Kidney (tissue), 14 donors: Measurements from ENCODE around the gene CD59. TPM values are rescaled to one million over a fixed set of nuclear protein-coding genes. Genes with fewer than 3 reads are reported as not detected.

Experiments used
- DNase-seq, 5 donors: peaks; one replicate each; pipeline ENCODE4 v3.0.0-alpha.2; 2013 to 2020
- FAIRE-seq: peaks from 2 replicates; lab custom pipeline; 2012; peaks lifted over from hg19 to GRCh38; lab: Jason Lieb, UNC
- H3K27ac ChIP-seq, 2 donors: one replicate each; pipeline ENCODE4 v1.7.0; 2013; ENCODE audit warnings: low read depth in 2 of 2, low read length in 2 of 2, inconsistent platforms in 1 of 2
- H3K27me3 ChIP-seq: one replicate; pipeline ENCODE4 v1.7.1; 2013; ENCODE audit warnings: low read length, inconsistent platforms; ENCODE audit not compliant: control insufficient read depth, insufficient read depth
- H3K36me3 ChIP-seq, 3 donors: one replicate each; pipeline versions ENCODE4 v1.7.0 to v1.7.1; 2013; ENCODE audit warnings: low read length in 3 of 3, control low read depth in 1 of 3, inconsistent platforms in 1 of 3; ENCODE audit not compliant: insufficient read depth in 3 of 3, control insufficient read depth in 2 of 3
- H3K4me1 ChIP-seq, 3 donors: one replicate each; pipeline versions ENCODE4 v1.7.0 to v1.7.1; 2013; ENCODE audit warnings: low read length in 3 of 3, inconsistent platforms in 1 of 3, low read depth in 1 of 3; ENCODE audit not compliant: control insufficient read depth in 2 of 3, insufficient read depth in 2 of 3
- H3K4me3 ChIP-seq, 3 donors: one replicate each; pipeline versions ENCODE4 v1.7.0 to v1.8.1; 2013; ENCODE audit warnings: low read length in 3 of 3, control low read depth in 1 of 3, inconsistent platforms in 1 of 3
- H3K9ac ChIP-seq, 3 donors: one replicate each; pipeline versions ENCODE4 v1.7.0 to v1.7.1; 2013; ENCODE audit warnings: low read length in 3 of 3, control low read depth in 1 of 3, inconsistent platforms in 1 of 3
- H3K9me3 ChIP-seq, 3 donors: one replicate each; pipeline versions ENCODE4 v1.7.0 to v1.7.1; 2013; ENCODE audit warnings: low read length in 3 of 3, control low read depth in 1 of 3, inconsistent platforms in 1 of 3; ENCODE audit not compliant: control insufficient read depth in 2 of 3, insufficient read depth in 1 of 3
- CTCF ChIP-seq: IDR thresholded peaks from 3 replicates; pipeline ENCODE4 v1.5.1; 2012; ENCODE audit warnings: mild to moderate bottlenecking, moderate library complexity, borderline replicate concordance; ENCODE audit not compliant: insufficient read depth; ENCODE audit errors: extremely low read depth
- intact Hi-C: fragments of 100-400 bp; cut with DNase I; formaldehyde crosslinking; loops from one replicate; pipeline ENCODE4 v1.11.1; 2022
- polyA plus RNA-seq: library from polyadenylated mRNA; stranded (reverse); fragments of 350-450 nt; fragmentation: Illumina TruSeq; extraction: RNeasy Lipid Tissue Mini Kit (QIAGEN cat#74804); gene quantifications from one replicate; pipeline ENCODE4 v1.2.3, GENCODE V29; 2014; ENCODE audit warnings: low read depth, low replicate concordance; ENCODE audit not compliant: insufficient read depth
- total RNA-seq: library from RNA; stranded (reverse); fragmentation: NEBNext Ultra II Directional; extraction: Animal tissue kit (Norgen Biotek cat#: 25700); gene quantifications from one replicate; pipeline ENCODE4 v1.2.1, GENCODE V29; 2021
- donor health status: control.
- donor health status: control.
- donor health status: control.
- donor health status: control.
- donor health status: control.
- donor health status: DM: yes; HTN: yes; CAD: no.
- donor health status: Normal renal cell carcinoma (clear cell type).

The CD59 gene
- total and polyA plus RNA-seq, 2 donors from 2014 or later = 559 to 1,010 TPM

GRCh38 chr11:33703788-33704187, 32.4 kb downstream of the CD59 start:
- Histone ChIP-seq H3K4me3 (peak overlapping the region in 1 of 3 donors; percentile 7), H3K9me3 (no peaks in the 10 kb centered on the region), H3K27ac (peak overlapping the region; percentile 88 to 91), H3K36me3 (peaks cover 0 to 14% (median 3%) of the 10 kb centered on the region in 3 donors), H3K9ac (peak overlapping the region in 1 of 3 donors; percentile 37), H3K4me1 (peaks cover 6 to 59% (median 30%) of the 10 kb centered on the region in 3 donors), H3K27me3 (no peaks in the 10 kb centered on the region)
- TF ChIP-seq CTCF = no peak
- no peak for FAIRE-seq
- DNase-seq = peak in 1 of 5 donors; percentile 79
- intact Hi-C loops = no loop called here

GRCh38 chr11:33703234-33703633, 33.0 kb downstream of the CD59 start:
- Histone ChIP-seq H3K27me3 (no peaks in the 10 kb centered on the region), H3K4me1 (peaks cover 6 to 59% (median 30%) of the 10 kb centered on the region in 3 donors), H3K4me3 (no peak overlapping the region), H3K9me3 (no peaks in the 10 kb centered on the region), H3K27ac (peak overlapping the region; percentile 88 to 91), H3K36me3 (peaks cover 0 to 11% (median 3%) of the 10 kb centered on the region in 3 donors), H3K9ac (peak overlapping the region in 1 of 3 donors; percentile 37)
- TF ChIP-seq CTCF = no peak
- peak in 1 of 5 donors; percentile 25 for DNase-seq
- intact Hi-C loops = no loop called here
- no peak for FAIRE-seq

- no peak for FAIRE-seq
- intact Hi-C loops = no loop called here
These were observed 34.7 kb downstream of the CD59 start for GRCh38 chr11:33701302-33702230.

More at GRCh38 chr11:33701302-33702230, 34.7 kb downstream of the CD59 start:
- no peak for TF ChIP-seq CTCF
- peaks cover 0 to under 1% (median 0%) of the 10 kb centered on the region in 3 donors for H3K36me3 ChIP-seq
- peak overlapping the region; percentile 49 to 58 (median 56) for H3K4me3 ChIP-seq
- peak overlapping the region; percentile 13 to 51 (median 38) for H3K9ac ChIP-seq
- no peaks in the 10 kb centered on the region for H3K27me3 ChIP-seq
- peaks cover 6 to 49% (median 32%) of the 10 kb centered on the region in 3 donors for H3K4me1 ChIP-seq
- H3K9me3 ChIP-seq = no peaks in the 10 kb centered on the region
- peak overlapping the region; percentile 82 to 83 for H3K27ac ChIP-seq
- peak in 1 of 5 donors; percentile 77 for DNase-seq
